ENCODE results near the gene MYO3B.
"Not testable (repeated sequence)": the region's sequence is repeated elsewhere in the genome, so short reads cannot be mapped to it uniquely, and the experiment has no call there.

Gene MYO3B

GRCh38 chr2:170339750-170340692 lies 162.1 kb downstream of the MYO3B start:
- no peak for DNase-seq (ENCODE audit: low read depth in 1 of 2, low spot score in 1 of 2)

- no peak for DNase-seq (ENCODE audit: low read depth in 1 of 2, low spot score in 1 of 2)
Observed at GRCh38 chr2:170340693-170341068, 162.7 kb downstream of the MYO3B start.

- DNase-seq (ENCODE audit: low read depth in 1 of 2, low spot score in 1 of 2) = no peak
Observed at GRCh38 chr2:170341684-170342623, 164.0 kb downstream of the MYO3B start.

GRCh38 chr2:170344663-170345346 lies 166.9 kb downstream of the MYO3B start:
- no peak for DNase-seq (ENCODE audit: low read depth in 1 of 2, low spot score in 1 of 2)

- no peak for DNase-seq (ENCODE audit: low read depth in 1 of 2, low spot score in 1 of 2)
Observed at GRCh38 chr2:170345607-170346006, 167.7 kb downstream of the MYO3B start.

- DNase-seq (ENCODE audit: low read depth in 1 of 2, low spot score in 1 of 2) = not testable (repeated sequence)
Observed at GRCh38 chr2:170349269-170349668, 171.3 kb downstream of the MYO3B start.

- DNase-seq (ENCODE audit: low read depth in 1 of 2, low spot score in 1 of 2) = no peak
Observed at GRCh38 chr2:170350929-170351826, 173.2 kb downstream of the MYO3B start.

- no peak for DNase-seq (ENCODE audit: low read depth in 1 of 2, low spot score in 1 of 2)
Observed at GRCh38 chr2:170353723-170354122, 175.8 kb downstream of the MYO3B start.

GRCh38 chr2:170354388-170354787 lies 176.4 kb downstream of the MYO3B start:
- no peak for DNase-seq (ENCODE audit: low read depth in 1 of 2, low spot score in 1 of 2)

GRCh38 chr2:170354855-170355780 lies 177.2 kb downstream of the MYO3B start:
- DNase-seq (ENCODE audit: low read depth in 1 of 2, low spot score in 1 of 2) = no peak

- no peak for DNase-seq (ENCODE audit: low read depth in 1 of 2, low spot score in 1 of 2)
Observed at GRCh38 chr2:170359466-170359865, 181.5 kb downstream of the MYO3B start.

GRCh38 chr2:170360546-170361089 lies 182.7 kb downstream of the MYO3B start:
- DNase-seq (ENCODE audit: low read depth in 1 of 2, low spot score in 1 of 2) = no peak

GRCh38 chr2:170361090-170361936 lies 183.4 kb downstream of the MYO3B start:
- DNase-seq (ENCODE audit: low read depth in 1 of 2, low spot score in 1 of 2) = peak in 1 of 2 donors; percentile 9

- no peak for DNase-seq (ENCODE audit: low read depth in 1 of 2, low spot score in 1 of 2)
Observed at GRCh38 chr2:170362313-170362870, 184.4 kb downstream of the MYO3B start.

- DNase-seq (ENCODE audit: low read depth in 1 of 2, low spot score in 1 of 2) = no peak
Observed at GRCh38 chr2:170362871-170363631, 185.1 kb downstream of the MYO3B start.

GRCh38 chr2:170365003-170365402 lies 187.1 kb downstream of the MYO3B start:
- no peak for DNase-seq (ENCODE audit: low read depth in 1 of 2, low spot score in 1 of 2)

- DNase-seq (ENCODE audit: low read depth in 1 of 2, low spot score in 1 of 2) = no peak
Observed at GRCh38 chr2:170365686-170366085, 187.7 kb downstream of the MYO3B start.

Data from activated T-helper 1 cell treated with anti-CD3 and anti-CD28 coated beads, Interleukin-2, amount 50 U/mL, for 16 hours (primary cell).